Measurements from ENCODE around the gene NOG. TPM values are rescaled to one million over a fixed set of nuclear protein-coding genes. Genes with fewer than 3 reads are reported as not detected.

The NOG gene
- 10.2 TPM for total RNA-seq

DNA sequence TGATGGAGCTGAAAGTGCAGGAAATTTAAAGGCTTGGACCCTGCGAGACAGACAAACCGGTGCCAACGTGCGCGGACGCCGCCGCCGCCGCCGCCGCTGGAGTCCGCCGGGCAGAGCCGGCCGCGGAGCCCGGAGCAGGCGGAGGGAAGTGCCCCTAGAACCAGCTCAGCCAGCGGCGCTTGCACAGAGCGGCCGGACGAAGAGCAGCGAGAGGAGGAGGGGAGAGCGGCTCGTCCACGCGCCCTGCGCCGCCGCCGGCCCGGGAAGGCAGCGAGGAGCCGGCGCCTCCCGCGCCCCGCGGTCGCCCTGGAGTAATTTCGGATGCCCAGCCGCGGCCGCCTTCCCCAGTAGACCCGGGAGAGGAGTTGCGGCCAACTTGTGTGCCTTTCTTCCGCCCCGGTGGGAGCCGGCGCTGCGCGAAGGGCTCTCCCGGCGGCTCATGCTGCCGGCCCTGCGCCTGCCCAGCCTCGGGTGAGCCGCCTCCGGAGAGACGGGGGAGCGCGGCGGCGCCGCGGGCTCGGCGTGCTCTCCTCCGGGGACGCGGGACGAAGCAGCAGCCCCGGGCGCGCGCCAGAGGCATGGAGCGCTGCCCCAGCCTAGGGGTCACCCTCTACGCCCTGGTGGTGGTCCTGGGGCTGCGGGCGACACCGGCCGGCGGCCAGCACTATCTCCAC is at the start of gene NOG:
NOG (plus strand) TSS at position 54 of the 674 bp plus-strand sequence; CDS start at position 579, 525 bp downstream.

Other genes starting within 250 kb of the NOG start
- 1.8 TPM for gene C17orf67, start 240.2 kb downstream of the NOG start, total RNA-seq
- gene DGKE, start 240.5 kb downstream of the NOG start, total RNA-seq: 34.1 TPM

All from camera-type eye (tissue), 1 donor.